ENCODE data around the gene CPED1. TPM values are rescaled to one million over a fixed set of nuclear protein-coding genes. Genes with fewer than 3 reads are reported as not detected.

CPED1 gene
- total RNA-seq, 1 donor from 2014 or later = 38.6 TPM

GRCh38 chr7:121298831-121299239 is 310.3 kb downstream of the CPED1 start:
- no peak overlapping the region for H3K27ac ChIP-seq
- no peaks in the 10 kb centered on the region for H3K4me1 ChIP-seq
- no peak for ATAC-seq
- H3K27me3 ChIP-seq (ENCODE audit: low read depth) = no peaks in the 10 kb centered on the region
- H3K9me3 ChIP-seq = no peaks in the 10 kb centered on the region
- intact Hi-C loops (cut with DNase I) = no loop called here
- no peak overlapping the region for H3K4me3 ChIP-seq
- no peak for TF ChIP-seq CTCF (IDR thresholded peaks at IDR 0.05)
- H3K36me3 ChIP-seq = no peaks in the 10 kb centered on the region
- no peak for DNase-seq

DNA sequence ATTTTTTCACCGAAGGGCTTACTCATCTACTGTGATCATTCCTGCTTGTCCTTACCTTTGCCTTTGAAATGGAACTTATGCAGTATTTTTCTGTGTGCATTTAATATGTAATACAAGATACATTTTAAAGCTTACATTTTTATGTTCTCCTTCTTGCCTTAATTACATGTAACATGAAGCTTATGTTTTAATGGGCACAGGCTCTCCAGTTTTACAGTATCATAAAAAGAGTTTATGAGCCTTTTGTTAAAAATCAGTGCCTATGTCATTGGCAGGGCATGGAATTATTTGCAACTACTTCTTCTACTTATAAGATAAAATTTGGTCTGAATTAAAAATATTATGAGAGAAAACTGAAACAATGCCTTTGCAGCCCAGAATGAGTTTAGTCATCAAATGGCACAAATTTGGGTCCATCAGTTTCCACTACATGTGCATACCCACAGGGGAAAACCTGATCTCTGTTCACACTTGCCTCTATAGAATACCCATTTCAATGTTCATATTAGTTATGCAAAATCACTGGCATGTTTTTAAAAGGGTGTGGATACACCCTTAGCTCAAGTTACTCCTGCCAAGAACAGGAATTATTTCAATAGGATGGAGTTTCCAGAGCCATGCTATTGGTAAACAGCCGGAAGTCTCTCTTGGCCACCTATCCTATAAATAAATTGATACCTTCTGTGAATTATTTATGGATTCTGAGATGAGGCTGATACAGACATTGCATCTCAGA is 312.3 kb downstream of the CPED1 start:
- no peaks in the 10 kb centered on the region for H3K4me1 ChIP-seq
- TF ChIP-seq CTCF (IDR thresholded peaks at IDR 0.05) = no peak
- H3K9me3 ChIP-seq = no peaks in the 10 kb centered on the region
- no peak overlapping the region for H3K27ac ChIP-seq
- H3K36me3 ChIP-seq = no peaks in the 10 kb centered on the region
- ATAC-seq (no peak), DNase-seq (no peak)
- intact Hi-C loops (cut with DNase I) = no loop called here
- no peak overlapping the region for H3K4me3 ChIP-seq
- H3K27me3 ChIP-seq (ENCODE audit: low read depth) = no peaks in the 10 kb centered on the region

- DNase-seq (no peak), ATAC-seq (no peak)
- no peaks in the 10 kb centered on the region for H3K36me3 ChIP-seq
- H3K27me3 ChIP-seq (ENCODE audit: low read depth) = no peaks in the 10 kb centered on the region
- no peak for TF ChIP-seq CTCF (IDR thresholded peaks at IDR 0.05)
- no peaks in the 10 kb centered on the region for H3K4me1 ChIP-seq
- no peak overlapping the region for H3K27ac ChIP-seq
- intact Hi-C loops (cut with DNase I) = no loop called here
- no peaks in the 10 kb centered on the region for H3K9me3 ChIP-seq
- no peak overlapping the region for H3K4me3 ChIP-seq
Observed at GRCh38 chr7:121301446-121302213, 313.1 kb downstream of the CPED1 start.

DNA sequence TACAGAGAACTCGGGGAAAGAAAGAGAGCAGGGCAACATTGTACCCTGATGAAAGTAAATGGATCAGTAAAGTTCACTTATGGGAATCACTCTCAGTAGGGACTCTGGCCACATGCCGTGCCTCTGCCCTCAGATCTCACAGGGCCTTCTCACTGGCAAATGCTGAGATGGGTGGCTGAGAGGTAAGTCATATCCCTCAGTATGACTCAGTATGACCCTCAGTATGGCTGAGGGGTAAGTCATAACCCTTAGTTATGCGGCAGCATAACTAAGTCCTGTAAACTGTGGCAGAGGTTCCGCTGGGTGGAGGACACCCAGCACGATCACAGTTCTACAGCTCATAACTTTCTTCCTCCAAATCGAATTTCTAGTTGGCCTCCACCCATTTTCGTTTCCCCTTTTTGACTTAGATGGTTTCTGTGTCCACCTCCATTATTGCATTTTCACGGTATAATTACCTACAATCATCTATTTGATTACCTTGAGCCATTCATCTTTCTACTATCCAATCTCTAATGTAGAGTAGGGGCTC is 313.8 kb downstream of the CPED1 start:
- Histone ChIP-seq H3K36me3 (no peaks in the 10 kb centered on the region), H3K27ac (no peak overlapping the region), H3K4me1 (no peaks in the 10 kb centered on the region), H3K27me3 (ENCODE audit: low read depth) (no peaks in the 10 kb centered on the region), H3K9me3 (no peaks in the 10 kb centered on the region), H3K4me3 (no peak overlapping the region)
- TF ChIP-seq CTCF (IDR thresholded peaks at IDR 0.05) = no peak
- no peak for ATAC-seq
- intact Hi-C loops (cut with DNase I) = no loop called here
- no peak for DNase-seq

DNA sequence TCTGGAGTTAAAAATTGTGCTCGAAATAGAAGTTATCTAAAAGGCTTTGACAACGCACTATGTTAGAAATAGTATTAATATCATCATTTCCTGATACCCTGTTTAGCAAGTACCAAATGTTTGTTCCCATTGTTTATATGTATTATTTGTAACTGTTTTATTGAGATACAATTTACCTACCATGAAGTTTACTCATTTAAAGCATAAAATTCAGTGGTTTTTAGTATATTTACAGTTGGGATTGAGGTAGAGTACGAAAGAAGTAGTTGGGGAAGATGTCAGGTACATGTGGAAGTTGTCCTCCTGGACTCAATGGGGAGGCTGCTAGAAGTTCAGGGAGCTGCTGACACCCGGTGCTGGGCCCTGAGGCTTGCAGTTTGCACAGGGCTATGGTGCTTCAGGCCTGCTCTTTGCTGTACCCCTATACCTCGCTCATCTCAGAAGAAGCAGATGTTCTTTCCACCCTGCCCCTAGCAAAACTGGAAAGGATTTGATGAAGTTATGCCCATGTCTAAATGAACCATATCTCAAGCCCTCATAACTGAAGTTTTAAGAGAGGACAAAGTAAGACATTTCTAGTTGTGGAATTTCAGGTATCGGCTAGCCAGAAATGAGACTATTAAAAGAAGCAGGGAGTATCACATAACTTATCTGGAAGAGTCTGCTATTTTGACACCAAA is 315.1 kb downstream of the CPED1 start:
- H3K27ac ChIP-seq = no peak overlapping the region
- H3K4me3 ChIP-seq = no peak overlapping the region
- intact Hi-C loops (cut with DNase I) = no loop called here
- no peak for DNase-seq
- H3K36me3 ChIP-seq = no peaks in the 10 kb centered on the region
- no peak for ATAC-seq
- H3K9me3 ChIP-seq = no peaks in the 10 kb centered on the region
- TF ChIP-seq CTCF (IDR thresholded peaks at IDR 0.05) = no peak
- no peaks in the 10 kb centered on the region for H3K4me1 ChIP-seq
- no peaks in the 10 kb centered on the region for H3K27me3 ChIP-seq (ENCODE audit: low read depth)
